Left forelimb (tissue), 1 donor: ENCODE data around the gene TMOD1.

ENCODE experiments used
- DNase-seq: peaks from one replicate; pipeline ENCODE4 v3.0.0-alpha.2; 2018; ENCODE audit warnings: low spot score

TMOD1 gene

GRCh38 chr9:97632985-97633858 is 131.8 kb downstream of the TMOD1 start, which contains the start of the genes NCBP1 and TSTD2:
Gene NCBP1, plus strand, starts transcription at chr9:97633821. Its CDS starts 61 bp downstream, at chr9:97633882.
Gene TSTD2, minus strand, starts transcription at chr9:97633368. Its CDS starts 5,806 bp downstream, at chr9:97627562.
- peak; percentile 98 for DNase-seq

DNA sequence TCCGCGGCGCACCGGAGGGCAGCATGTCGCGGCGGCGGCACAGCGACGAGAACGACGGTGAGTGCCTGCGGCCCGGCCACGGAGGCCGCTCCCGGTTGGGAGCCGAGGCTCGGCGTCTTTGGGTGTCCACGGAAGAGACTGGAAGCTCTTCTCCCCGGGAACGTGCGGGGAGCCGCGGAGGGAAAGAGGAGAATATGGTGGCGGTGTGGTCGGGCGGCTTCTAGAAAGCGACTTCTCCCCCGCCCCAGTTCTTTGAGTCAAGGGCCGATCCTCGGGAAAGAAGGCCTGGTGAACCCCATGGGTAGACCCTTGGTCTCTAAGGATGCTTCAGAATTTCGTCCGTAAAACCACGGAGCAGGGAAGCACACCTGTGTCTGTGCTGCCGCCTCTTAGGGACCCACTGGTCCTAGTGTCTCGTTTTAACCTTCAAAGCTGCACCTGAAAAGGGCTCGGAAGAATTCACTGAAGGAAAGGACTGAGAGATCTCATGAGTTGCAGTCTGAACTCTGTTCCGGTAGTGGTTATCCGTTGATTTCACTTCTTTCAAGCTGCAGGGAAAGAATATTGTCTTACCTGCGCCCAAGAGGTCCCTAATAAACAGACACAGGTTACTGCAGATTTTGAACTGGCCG is 132.5 kb downstream of the TMOD1 start:
- no peak for DNase-seq

- DNase-seq = no peak
These were observed 133.6 kb downstream of the TMOD1 start for GRCh38 chr9:97635026-97635425.

DNA sequence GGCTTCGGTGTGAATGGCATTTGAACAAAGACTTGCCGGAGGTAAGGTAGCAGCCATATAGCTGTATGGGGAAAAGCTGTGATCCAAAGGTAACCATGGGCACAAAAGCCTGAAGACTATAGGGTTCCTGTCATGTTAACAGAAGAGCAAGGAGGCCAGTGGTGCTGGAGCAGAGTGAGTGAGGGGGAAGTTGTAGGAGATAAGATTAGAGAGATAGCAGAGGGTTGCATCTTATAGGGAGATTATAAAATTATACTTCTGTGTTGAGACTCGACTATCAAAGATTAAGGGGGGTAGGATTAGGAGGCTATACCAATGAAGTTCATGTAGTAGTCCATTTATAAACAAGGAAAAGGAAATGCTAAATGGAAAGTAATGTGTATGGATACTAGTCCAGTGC is 135.4 kb downstream of the TMOD1 start:
- DNase-seq = no peak

- DNase-seq = no peak
These were observed 137.2 kb downstream of the TMOD1 start for GRCh38 chr9:97638666-97639065.

DNA sequence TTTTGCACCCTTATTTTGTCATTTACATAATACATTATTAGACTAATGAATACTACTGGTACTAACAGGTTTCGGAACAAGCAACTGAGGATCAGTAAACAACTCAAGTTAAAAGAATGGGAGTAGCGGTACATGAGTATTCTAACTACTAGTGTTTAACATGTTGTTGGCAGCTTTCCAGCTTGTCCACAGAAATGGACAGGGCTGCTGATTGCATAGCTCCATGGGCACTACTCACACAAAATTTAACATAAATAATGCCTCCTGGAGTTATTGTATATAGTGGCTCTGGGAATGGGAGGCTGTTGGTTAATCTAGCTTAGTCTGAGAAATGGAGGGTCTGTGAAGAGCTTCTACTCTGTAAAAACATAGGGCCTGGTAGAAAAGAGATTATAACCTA is 138.9 kb downstream of the TMOD1 start:
- no peak for DNase-seq

- DNase-seq = no peak
These were observed 144.3 kb downstream of the TMOD1 start for GRCh38 chr9:97645720-97646119.

GRCh38 chr9:97647996-97648395 is 146.5 kb downstream of the TMOD1 start:
- DNase-seq = no peak
